A673 (cell line): ENCODE data around the gene FRMPD4.

Source experiments
- EZH2 ChIP-seq: fragments of 200-600 bp; sonication (generic); IDR thresholded peaks from 2 replicates; pipeline ENCODE4 v1.6.1; 2017; ENCODE audit warnings: borderline replicate concordance, low read depth, mild to moderate bottlenecking, mixed read lengths, antibody characterized with exemption, low read length; ENCODE audit not compliant: poor library complexity, severe bottlenecking
- TF ChIP-seq, protein P1 (sequence below): fragments of 300-800, 200-600 bp; sonication (generic); conservative IDR thresholded peaks from 2 replicates; pipeline ENCODE4 v1.5.1; 2017; ENCODE audit warnings: low read depth, mild to moderate bottlenecking, antibody characterized with exemption, low read length, moderate library complexity, mixed read lengths

DNA sequence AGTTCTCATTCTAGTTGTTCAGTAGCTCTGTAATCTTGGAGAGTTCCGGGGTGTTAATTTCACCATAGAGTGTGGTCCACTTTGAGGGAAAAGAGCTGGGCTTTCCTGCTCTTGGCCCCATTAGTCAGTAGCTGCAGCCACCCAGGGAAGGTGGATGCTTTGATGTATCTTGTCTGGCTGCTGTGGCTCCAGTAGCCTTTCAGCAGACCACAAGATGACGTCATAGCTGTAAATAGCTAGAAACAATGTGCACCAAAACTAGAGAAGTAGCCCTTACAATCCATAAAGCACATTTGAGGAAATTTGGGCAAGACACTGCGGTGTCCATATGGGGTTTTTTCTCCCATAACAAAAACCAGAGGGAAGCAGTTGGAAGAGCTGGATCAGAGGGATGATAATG is 620.0 kb downstream of the FRMPD4 start:
- TF ChIP-seq EZH2 = no peak
- TF ChIP-seq, protein P1, sequence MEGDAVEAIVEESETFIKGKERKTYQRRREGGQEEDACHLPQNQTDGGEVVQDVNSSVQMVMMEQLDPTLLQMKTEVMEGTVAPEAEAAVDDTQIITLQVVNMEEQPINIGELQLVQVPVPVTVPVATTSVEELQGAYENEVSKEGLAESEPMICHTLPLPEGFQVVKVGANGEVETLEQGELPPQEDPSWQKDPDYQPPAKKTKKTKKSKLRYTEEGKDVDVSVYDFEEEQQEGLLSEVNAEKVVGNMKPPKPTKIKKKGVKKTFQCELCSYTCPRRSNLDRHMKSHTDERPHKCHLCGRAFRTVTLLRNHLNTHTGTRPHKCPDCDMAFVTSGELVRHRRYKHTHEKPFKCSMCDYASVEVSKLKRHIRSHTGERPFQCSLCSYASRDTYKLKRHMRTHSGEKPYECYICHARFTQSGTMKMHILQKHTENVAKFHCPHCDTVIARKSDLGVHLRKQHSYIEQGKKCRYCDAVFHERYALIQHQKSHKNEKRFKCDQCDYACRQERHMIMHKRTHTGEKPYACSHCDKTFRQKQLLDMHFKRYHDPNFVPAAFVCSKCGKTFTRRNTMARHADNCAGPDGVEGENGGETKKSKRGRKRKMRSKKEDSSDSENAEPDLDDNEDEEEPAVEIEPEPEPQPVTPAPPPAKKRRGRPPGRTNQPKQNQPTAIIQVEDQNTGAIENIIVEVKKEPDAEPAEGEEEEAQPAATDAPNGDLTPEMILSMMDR = no peak
